ENCODE results near the gene HOXA6. TPM values are rescaled to one million over a fixed set of nuclear protein-coding genes. Genes with fewer than 3 reads are reported as not detected.

Gene HOXA6
- total RNA-seq, 1 experiment from 2014 or later, result 12.7 TPM

DNA sequence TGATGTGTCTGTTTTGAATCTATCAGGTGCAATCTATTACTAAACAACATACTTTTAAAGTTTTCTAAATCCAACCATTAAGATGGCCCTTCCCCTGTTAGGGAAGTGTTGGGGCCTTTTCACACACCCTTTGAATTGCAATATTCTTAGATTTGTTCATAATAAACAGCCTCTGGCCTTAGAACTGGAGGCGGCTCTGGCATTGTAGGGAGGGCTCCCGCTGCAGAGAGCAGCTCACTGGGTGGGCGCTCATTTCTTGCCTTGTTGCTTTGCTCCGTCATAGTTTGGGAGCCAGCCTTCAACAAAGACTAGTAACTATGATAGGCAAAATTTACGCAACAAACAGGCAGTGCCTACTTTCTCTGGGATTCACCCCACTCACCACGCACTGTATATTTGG lies 30.8 kb upstream of the HOXA6 start:
- H3K4me2 ChIP-seq (ENCODE audit: low read length), result no peak overlapping the region; the same call in 1 of the 2 replicates
- CTCF ChIA-PET, result interaction anchor here (1.7 to 2.5 kb wide), 2 partner anchors 9 to 596 kb away, joined by 5 to 32 read pairs; no protein-coding TSS in a partner anchor

DNA sequence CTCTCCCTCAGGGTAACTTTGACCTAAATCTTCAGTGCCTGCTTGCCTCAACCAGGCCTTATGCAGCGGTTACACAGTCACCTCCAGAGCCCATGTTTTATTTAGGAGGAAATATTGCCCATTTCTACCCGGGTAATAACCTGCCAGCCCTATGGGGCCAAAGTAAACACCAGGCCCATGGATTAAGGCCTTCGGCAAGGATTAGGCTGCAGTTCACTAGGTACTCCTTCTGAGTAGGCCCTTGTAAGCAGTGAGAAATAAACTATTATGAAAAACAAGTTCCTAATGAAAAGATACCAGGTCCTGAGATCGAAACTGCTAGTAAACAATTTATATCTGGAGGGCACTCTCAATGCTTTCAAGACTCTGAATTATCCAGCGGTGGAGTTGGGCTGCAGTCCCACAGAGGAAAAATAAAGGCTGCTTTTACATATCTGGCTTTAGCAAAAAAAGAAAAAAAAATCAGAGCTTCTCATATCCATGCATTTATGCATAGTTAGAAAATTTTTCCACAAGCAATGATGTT lies 30.3 kb upstream of the HOXA6 start:
- Histone ChIP-seq H3K9me3 (ENCODE audit: control insufficient read depth in 1 of 2, insufficient read depth in 1 of 2, low read depth in 1 of 2, low read length in 2 of 2) (no peaks in the 10 kb centered on the region), H4K20me1 (ENCODE audit: insufficient read depth) (no peaks in the 10 kb centered on the region), H3K27ac (ENCODE audit: low read depth, low read length) (no peak overlapping the region), H3K9ac (ENCODE audit: low read length) (no peak overlapping the region), H3K4me3 (replicated peaks in 1 of 2; ENCODE audit: low read depth in 1 of 2, low read length in 2 of 2) (no peak overlapping the region), H3K4me1 (ENCODE audit: control insufficient read depth in 1 of 2, insufficient read depth in 2 of 2, low read length in 2 of 2) (peaks cover 28 to 50% of the 10 kb centered on the region in 2 experiments), H3K27me3 (ENCODE audit: insufficient read depth, low read length) (no peaks in the 10 kb centered on the region), H3K36me3 (ENCODE audit: control insufficient read depth in 1 of 2, insufficient read depth in 2 of 2, low read length in 2 of 2) (no peaks in the 10 kb centered on the region), H3K4me2 (ENCODE audit: low read length) (no peak overlapping the region), H3K79me2 (ENCODE audit: insufficient read depth, low read length) (peaks cover 20% of the 10 kb centered on the region), H3K9me2 (ENCODE audit: insufficient read depth) (no peaks in the 10 kb centered on the region), H2AFZ (ENCODE audit: low read depth, low read length, poor library complexity, severe bottlenecking) (no peak overlapping the region)
- CTCF ChIA-PET, result no interaction called here
- POLR2A ChIA-PET, result no interaction called here
- DNase-seq (ENCODE audit: low read depth, low spot score), result no peak
- no peak for ATAC-seq
- no TSS peak for BruUV-seq (replicated peaks)
- RAD21 ChIA-PET (ENCODE audit: low non-redundant PET in 1 of 2, low total read pairs in 2 of 2, uncharacterized antibody in 2 of 2, unreplicated experiment in 2 of 2), result no interaction called here
- TF ChIP-seq CEBPB (IDR thresholded peaks at IDR 0.05; ENCODE audit: low read depth) (no peak), ELF1 (IDR thresholded peaks at IDR 0.05; ENCODE audit: borderline replicate concordance, low read depth) (no peak), RAD21 (IDR thresholded peaks at IDR 0.05; ENCODE audit: low read depth) (no peak)
- TF ChIP-seq, protein P1, sequence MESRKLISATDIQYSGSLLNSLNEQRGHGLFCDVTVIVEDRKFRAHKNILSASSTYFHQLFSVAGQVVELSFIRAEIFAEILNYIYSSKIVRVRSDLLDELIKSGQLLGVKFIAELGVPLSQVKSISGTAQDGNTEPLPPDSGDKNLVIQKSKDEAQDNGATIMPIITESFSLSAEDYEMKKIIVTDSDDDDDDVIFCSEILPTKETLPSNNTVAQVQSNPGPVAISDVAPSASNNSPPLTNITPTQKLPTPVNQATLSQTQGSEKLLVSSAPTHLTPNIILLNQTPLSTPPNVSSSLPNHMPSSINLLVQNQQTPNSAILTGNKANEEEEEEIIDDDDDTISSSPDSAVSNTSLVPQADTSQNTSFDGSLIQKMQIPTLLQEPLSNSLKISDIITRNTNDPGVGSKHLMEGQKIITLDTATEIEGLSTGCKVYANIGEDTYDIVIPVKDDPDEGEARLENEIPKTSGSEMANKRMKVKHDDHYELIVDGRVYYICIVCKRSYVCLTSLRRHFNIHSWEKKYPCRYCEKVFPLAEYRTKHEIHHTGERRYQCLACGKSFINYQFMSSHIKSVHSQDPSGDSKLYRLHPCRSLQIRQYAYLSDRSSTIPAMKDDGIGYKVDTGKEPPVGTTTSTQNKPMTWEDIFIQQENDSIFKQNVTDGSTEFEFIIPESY (IDR thresholded peaks at IDR 0.05; ENCODE audit: extremely low read depth, insufficient replicate concordance, low read length), result no peak
- TF ChIP-seq, protein P2, sequence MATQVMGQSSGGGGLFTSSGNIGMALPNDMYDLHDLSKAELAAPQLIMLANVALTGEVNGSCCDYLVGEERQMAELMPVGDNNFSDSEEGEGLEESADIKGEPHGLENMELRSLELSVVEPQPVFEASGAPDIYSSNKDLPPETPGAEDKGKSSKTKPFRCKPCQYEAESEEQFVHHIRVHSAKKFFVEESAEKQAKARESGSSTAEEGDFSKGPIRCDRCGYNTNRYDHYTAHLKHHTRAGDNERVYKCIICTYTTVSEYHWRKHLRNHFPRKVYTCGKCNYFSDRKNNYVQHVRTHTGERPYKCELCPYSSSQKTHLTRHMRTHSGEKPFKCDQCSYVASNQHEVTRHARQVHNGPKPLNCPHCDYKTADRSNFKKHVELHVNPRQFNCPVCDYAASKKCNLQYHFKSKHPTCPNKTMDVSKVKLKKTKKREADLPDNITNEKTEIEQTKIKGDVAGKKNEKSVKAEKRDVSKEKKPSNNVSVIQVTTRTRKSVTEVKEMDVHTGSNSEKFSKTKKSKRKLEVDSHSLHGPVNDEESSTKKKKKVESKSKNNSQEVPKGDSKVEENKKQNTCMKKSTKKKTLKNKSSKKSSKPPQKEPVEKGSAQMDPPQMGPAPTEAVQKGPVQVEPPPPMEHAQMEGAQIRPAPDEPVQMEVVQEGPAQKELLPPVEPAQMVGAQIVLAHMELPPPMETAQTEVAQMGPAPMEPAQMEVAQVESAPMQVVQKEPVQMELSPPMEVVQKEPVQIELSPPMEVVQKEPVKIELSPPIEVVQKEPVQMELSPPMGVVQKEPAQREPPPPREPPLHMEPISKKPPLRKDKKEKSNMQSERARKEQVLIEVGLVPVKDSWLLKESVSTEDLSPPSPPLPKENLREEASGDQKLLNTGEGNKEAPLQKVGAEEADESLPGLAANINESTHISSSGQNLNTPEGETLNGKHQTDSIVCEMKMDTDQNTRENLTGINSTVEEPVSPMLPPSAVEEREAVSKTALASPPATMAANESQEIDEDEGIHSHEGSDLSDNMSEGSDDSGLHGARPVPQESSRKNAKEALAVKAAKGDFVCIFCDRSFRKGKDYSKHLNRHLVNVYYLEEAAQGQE (IDR thresholded peaks at IDR 0.05; ENCODE audit: low read depth), result no peak
- TF ChIP-seq, protein P3, sequence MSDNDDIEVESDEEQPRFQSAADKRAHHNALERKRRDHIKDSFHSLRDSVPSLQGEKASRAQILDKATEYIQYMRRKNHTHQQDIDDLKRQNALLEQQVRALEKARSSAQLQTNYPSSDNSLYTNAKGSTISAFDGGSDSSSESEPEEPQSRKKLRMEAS (IDR thresholded peaks at IDR 0.05), result no peak
- intact Hi-C loops (cut with micrococcal nuclease), result no loop called here

More for the DNA sequence above, 30.8 kb upstream of the HOXA6 start:
- Histone ChIP-seq H4K20me1 (ENCODE audit: insufficient read depth) (no peaks in the 10 kb centered on the region), H3K27me3 (ENCODE audit: insufficient read depth, low read length) (no peaks in the 10 kb centered on the region), H2AFZ (ENCODE audit: low read depth, low read length, poor library complexity, severe bottlenecking) (no peak overlapping the region), H3K9ac (ENCODE audit: low read length) (no peak overlapping the region), H3K9me3 (ENCODE audit: control insufficient read depth in 1 of 2, insufficient read depth in 1 of 2, low read depth in 1 of 2, low read length in 2 of 2) (no peaks in the 10 kb centered on the region), H3K27ac (ENCODE audit: low read depth, low read length) (no peak overlapping the region), H3K79me2 (ENCODE audit: insufficient read depth, low read length) (peaks cover 20% of the 10 kb centered on the region), H3K4me1 (ENCODE audit: control insufficient read depth in 1 of 2, insufficient read depth in 2 of 2, low read length in 2 of 2) (peaks cover 33 to 52% of the 10 kb centered on the region in 2 experiments), H3K9me2 (ENCODE audit: insufficient read depth) (no peaks in the 10 kb centered on the region), H3K4me3 (replicated peaks in 1 of 2; ENCODE audit: low read depth in 1 of 2, low read length in 2 of 2) (no peak overlapping the region), H3K36me3 (ENCODE audit: control insufficient read depth in 1 of 2, insufficient read depth in 2 of 2, low read length in 2 of 2) (no peaks in the 10 kb centered on the region)
- no peak for ATAC-seq
- intact Hi-C loops (cut with micrococcal nuclease), result no loop called here
- TF ChIP-seq, protein P3 (IDR thresholded peaks at IDR 0.05), result no peak
- TF ChIP-seq CBX3 (IDR thresholded peaks at IDR 0.05; ENCODE audit: low read depth) (no peak), ZNF274 (IDR thresholded peaks at IDR 0.05; ENCODE audit: low read depth, low read length) (no peak)
- no peak for DNase-seq (ENCODE audit: low read depth, low spot score)
- RAD21 ChIA-PET (ENCODE audit: low non-redundant PET in 1 of 2, low total read pairs in 2 of 2, uncharacterized antibody in 2 of 2, unreplicated experiment in 2 of 2), result no interaction called here
- POLR2A ChIA-PET, result no interaction called here
- no TSS peak for BruUV-seq (replicated peaks)

Measured in HCT116 (cell line).